ENCODE data around the gene LAMA4. TPM values are rescaled to one million over a fixed set of nuclear protein-coding genes. Genes with fewer than 3 reads are reported as not detected.

The LAMA4 gene
- polyA plus RNA-seq, 4 donors, result 80.0 to 94.0 (median 89.8) TPM

- no peak for DNase-seq (ENCODE audit: low read depth in 4 of 4, low spot score in 3 of 4)
Measured at GRCh38 chr6:112153926-112154607, 100.3 kb downstream of the LAMA4 start.

GRCh38 chr6:112150363-112150762 lies 104.0 kb downstream of the LAMA4 start:
- DNase-seq (ENCODE audit: low read depth in 4 of 4, low spot score in 3 of 4), result no peak

GRCh38 chr6:112149719-112150263 lies 104.6 kb downstream of the LAMA4 start:
- peak; percentile 17 to 56 (median 23) for DNase-seq (ENCODE audit: low read depth in 4 of 4, low spot score in 3 of 4)

- DNase-seq (ENCODE audit: low read depth in 4 of 4, low spot score in 3 of 4), result no peak
Measured at GRCh38 chr6:112149236-112149635, 105.1 kb downstream of the LAMA4 start.

- DNase-seq (ENCODE audit: low read depth in 4 of 4, low spot score in 3 of 4), result no peak
Measured at GRCh38 chr6:112148103-112148502, 106.3 kb downstream of the LAMA4 start.

GRCh38 chr6:112145080-112145573 lies 109.2 kb downstream of the LAMA4 start:
- no peak for DNase-seq (ENCODE audit: low read depth in 4 of 4, low spot score in 3 of 4)

- no peak for DNase-seq (ENCODE audit: low read depth in 4 of 4, low spot score in 3 of 4)
Measured at GRCh38 chr6:112144145-112144926, 110.0 kb downstream of the LAMA4 start.

GRCh38 chr6:112141707-112142106 lies 112.7 kb downstream of the LAMA4 start:
- no peak for DNase-seq (ENCODE audit: low read depth in 4 of 4, low spot score in 3 of 4)

- no peak for DNase-seq (ENCODE audit: low read depth in 4 of 4, low spot score in 3 of 4)
Measured at GRCh38 chr6:112139052-112139451, 115.3 kb downstream of the LAMA4 start.

- no peak for DNase-seq (ENCODE audit: low read depth in 4 of 4, low spot score in 3 of 4)
Measured at GRCh38 chr6:112130878-112131277, 123.5 kb downstream of the LAMA4 start.

GRCh38 chr6:112128208-112128607 lies 126.2 kb downstream of the LAMA4 start:
- no peak for DNase-seq (ENCODE audit: low read depth in 4 of 4, low spot score in 3 of 4)

GRCh38 chr6:112123982-112124381 lies 130.4 kb downstream of the LAMA4 start:
- DNase-seq (ENCODE audit: low read depth in 4 of 4, low spot score in 3 of 4), result no peak

- no peak for DNase-seq (ENCODE audit: low read depth in 4 of 4, low spot score in 3 of 4)
Measured at GRCh38 chr6:112122756-112123155, 131.6 kb downstream of the LAMA4 start.

GRCh38 chr6:112118034-112118433 lies 136.3 kb downstream of the LAMA4 start:
- no peak for DNase-seq (ENCODE audit: low read depth in 4 of 4, low spot score in 3 of 4)

- DNase-seq (ENCODE audit: low read depth in 4 of 4, low spot score in 3 of 4), result no peak
Measured at GRCh38 chr6:112117554-112117953, 136.8 kb downstream of the LAMA4 start.

- no peak for DNase-seq (ENCODE audit: low read depth in 4 of 4, low spot score in 3 of 4)
Measured at GRCh38 chr6:112116221-112116620, 138.1 kb downstream of the LAMA4 start.

- no peak for DNase-seq (ENCODE audit: low read depth in 4 of 4, low spot score in 3 of 4)
Measured at GRCh38 chr6:112114577-112115223, 139.7 kb downstream of the LAMA4 start.

- no peak for DNase-seq (ENCODE audit: low read depth in 4 of 4, low spot score in 3 of 4)
Measured at GRCh38 chr6:112113918-112114317, 140.4 kb downstream of the LAMA4 start.

GRCh38 chr6:112113431-112113830 lies 140.9 kb downstream of the LAMA4 start:
- no peak for DNase-seq (ENCODE audit: low read depth in 4 of 4, low spot score in 3 of 4)

GRCh38 chr6:112109262-112109661 lies 145.1 kb downstream of the LAMA4 start:
- peak; percentile 25 to 47 (median 37) for DNase-seq (ENCODE audit: low read depth in 4 of 4, low spot score in 3 of 4)

- DNase-seq (ENCODE audit: low read depth in 4 of 4, low spot score in 3 of 4), result no peak
Measured at GRCh38 chr6:112106562-112106961, 147.8 kb downstream of the LAMA4 start.
